ENCODE data around the gene ABHD8.
A peak's percentile ranks its signal among the peaks of the same experiment; 100 is the strongest.
"Not testable (repeated sequence)": the region's sequence is repeated elsewhere in the genome, so short reads cannot be mapped to it uniquely, and the experiment has no call there.

Gene ABHD8

GRCh38 chr19:17320435-17320834 lies 17.2 kb upstream of the ABHD8 start:
- no peak for DNase-seq

GRCh38 chr19:17319473-17320238 lies 16.4 kb upstream of the ABHD8 start:
- no peak for DNase-seq

GRCh38 chr19:17318966-17319365 lies 15.7 kb upstream of the ABHD8 start:
- no peak for DNase-seq

GRCh38 chr19:17314007-17314593 lies 10.9 kb upstream of the ABHD8 start:
- no peak for DNase-seq

GRCh38 chr19:17312189-17313113 lies 9.2 kb upstream of the ABHD8 start:
- no peak for DNase-seq

GRCh38 chr19:17311455-17312188 lies 8.4 kb upstream of the ABHD8 start:
- DNase-seq, result no peak

GRCh38 chr19:17309965-17310461 lies 6.8 kb upstream of the ABHD8 start:
- no peak for DNase-seq

GRCh38 chr19:17309198-17309964 lies 6.2 kb upstream of the ABHD8 start, which contains the start of gene DDA1:
TSS of gene DDA1 (plus strand) at chr19:17309563. CDS start at chr19:17309655, 92 bp downstream.
- peak; percentile 100 for DNase-seq

- DNase-seq, result no peak
Observed at GRCh38 chr19:17307876-17308377, 4.7 kb upstream of the ABHD8 start.

GRCh38 chr19:17306285-17306714 lies 3.1 kb upstream of the ABHD8 start:
- DNase-seq, result no peak

GRCh38 chr19:17305517-17306284 lies 2.5 kb upstream of the ABHD8 start, which contains the start of gene MRPL34:
TSS of gene MRPL34 (plus strand) at chr19:17305872. CDS start at chr19:17305893, 21 bp downstream.
- peak; percentile 99 for DNase-seq

GRCh38 chr19:17305216-17305516 lies 1.9 kb upstream of the ABHD8 start:
- no peak for DNase-seq

GRCh38 chr19:17304386-17305215 lies 1.4 kb upstream of the ABHD8 start:
- no peak for DNase-seq

GRCh38 chr19:17303940-17304267 lies 679 bp upstream of the ABHD8 start:
- DNase-seq, result no peak

GRCh38 chr19:17302391-17303166 lies 646 bp downstream of the ABHD8 start:
- peak in 1 of 2 donors; percentile 35 for DNase-seq

- DNase-seq, result no peak
Observed at GRCh38 chr19:17300992-17301619, 2.1 kb downstream of the ABHD8 start.

- DNase-seq, result no peak
Observed at GRCh38 chr19:17296976-17297375, 6.2 kb downstream of the ABHD8 start.

- no peak for DNase-seq
Observed at GRCh38 chr19:17296273-17296672, 7.0 kb downstream of the ABHD8 start.

GRCh38 chr19:17295551-17295950 lies 7.7 kb downstream of the ABHD8 start:
- DNase-seq, result not testable (repeated sequence)
